Measurements from ENCODE around the gene PSMA8.

DNA sequence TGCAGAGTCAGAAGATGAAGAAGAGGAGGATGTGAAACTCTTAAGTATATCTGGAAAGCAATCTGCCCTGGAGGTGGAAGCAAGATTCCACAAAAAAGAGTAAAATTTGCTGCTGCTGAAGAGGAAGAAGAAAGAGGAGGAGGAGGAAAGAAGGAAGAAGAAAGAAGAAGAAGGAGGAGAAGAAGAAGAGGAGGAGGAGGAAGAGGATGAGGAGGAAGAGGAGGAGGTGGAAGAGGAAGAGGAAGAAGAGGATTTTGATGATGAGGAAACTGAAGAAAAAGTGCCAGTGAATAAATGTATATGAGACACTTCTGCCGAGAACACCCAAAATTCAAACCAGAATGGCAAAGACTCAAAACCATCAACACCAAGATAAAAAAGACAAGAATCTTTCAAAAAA is 71.6 kb downstream of the PSMA8 start:
- TF ChIP-seq, protein P1, sequence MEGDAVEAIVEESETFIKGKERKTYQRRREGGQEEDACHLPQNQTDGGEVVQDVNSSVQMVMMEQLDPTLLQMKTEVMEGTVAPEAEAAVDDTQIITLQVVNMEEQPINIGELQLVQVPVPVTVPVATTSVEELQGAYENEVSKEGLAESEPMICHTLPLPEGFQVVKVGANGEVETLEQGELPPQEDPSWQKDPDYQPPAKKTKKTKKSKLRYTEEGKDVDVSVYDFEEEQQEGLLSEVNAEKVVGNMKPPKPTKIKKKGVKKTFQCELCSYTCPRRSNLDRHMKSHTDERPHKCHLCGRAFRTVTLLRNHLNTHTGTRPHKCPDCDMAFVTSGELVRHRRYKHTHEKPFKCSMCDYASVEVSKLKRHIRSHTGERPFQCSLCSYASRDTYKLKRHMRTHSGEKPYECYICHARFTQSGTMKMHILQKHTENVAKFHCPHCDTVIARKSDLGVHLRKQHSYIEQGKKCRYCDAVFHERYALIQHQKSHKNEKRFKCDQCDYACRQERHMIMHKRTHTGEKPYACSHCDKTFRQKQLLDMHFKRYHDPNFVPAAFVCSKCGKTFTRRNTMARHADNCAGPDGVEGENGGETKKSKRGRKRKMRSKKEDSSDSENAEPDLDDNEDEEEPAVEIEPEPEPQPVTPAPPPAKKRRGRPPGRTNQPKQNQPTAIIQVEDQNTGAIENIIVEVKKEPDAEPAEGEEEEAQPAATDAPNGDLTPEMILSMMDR (IDR thresholded peaks at IDR 0.05; ENCODE audit: poor library complexity): no peak
- no peak for TF ChIP-seq EZH2 (IDR thresholded peaks at IDR 0.05; ENCODE audit: borderline replicate concordance)

Measured in hepatocyte (in vitro differentiated cells).